ENCODE results near the gene BCAR1.

Gene BCAR1

GRCh38 chr16:75250809-75251279 is 580 bp downstream of the BCAR1 start:
- Histone ChIP-seq H2AFZ (ENCODE audit: insufficient read depth, low read length, poor library complexity) (peak overlapping the region; percentile 23), H3K4me2 (ENCODE audit: low read length) (peak overlapping the region; percentile 64), H4K12ac (ENCODE audit: low read depth, low read length) (peak overlapping the region; percentile 46), H3K36me3 (ENCODE audit: control insufficient read depth in 1 of 2, insufficient read depth in 2 of 2, low read length in 2 of 2) (peaks cover 21 to 23% of the 10 kb centered on the region in 2 experiments), H4K8ac (ENCODE audit: low read depth, low read length) (peak overlapping the region; percentile 55), H2BK120ac (ENCODE audit: insufficient read depth, low read length, poor library complexity) (peak overlapping the region; percentile 79), H3K9me3 (ENCODE audit: insufficient read depth, low read depth, low read length) (no peaks in the 10 kb centered on the region), H3K4ac (ENCODE audit: low read depth, low read length) (peak overlapping the region; percentile 98), H3K9ac (ENCODE audit: low read length) (peak overlapping the region; percentile 86), H3K27me3 (ENCODE audit: insufficient read depth, low read length) (no peaks in the 10 kb centered on the region), H3K23ac (ENCODE audit: low read length) (no peak overlapping the region), H3K79me1 (ENCODE audit: low read length) (peaks cover 66% of the 10 kb centered on the region), H3K18ac (ENCODE audit: low read length) (peak overlapping the region; percentile 74), H3K27ac (ENCODE audit: low read depth, low read length) (peak overlapping the region; percentile 89), H3K4me3 (ENCODE audit: low read depth, low read length) (peak overlapping the region; percentile 89), H2BK5ac (ENCODE audit: low read depth, low read length, poor library complexity) (peak overlapping the region; percentile 90), H3K14ac (ENCODE audit: low read length) (peak overlapping the region; percentile 90), H2BK12ac (ENCODE audit: low read length) (peak overlapping the region; percentile 53), H3K79me2 (ENCODE audit: control insufficient read depth, insufficient read depth, low read length, poor library complexity) (peaks cover 73% of the 10 kb centered on the region), H4K91ac (ENCODE audit: low read depth, low read length) (peak overlapping the region; percentile 80), H2AK5ac (ENCODE audit: low read length) (peak overlapping the region; percentile 55), H3K4me1 (ENCODE audit: control insufficient read depth in 1 of 2, insufficient read depth in 2 of 2, low read length in 2 of 2) (peaks cover 78% of the 10 kb centered on the region in 2 experiments)
- WGBS (ENCODE audit: extremely low coverage, insufficient coverage, insufficient read length): no CpG with 5 or more reads among the region's 59 CpGs
- peak in 1 of 2 donors; percentile 54 for DNase-seq

GRCh38 chr16:75250089-75250808 is 1.2 kb downstream of the BCAR1 start:
- peak overlapping the region; percentile 90 for H2BK5ac ChIP-seq (ENCODE audit: low read depth, low read length, poor library complexity)
- peak overlapping the region; percentile 95 for H3K27ac ChIP-seq (ENCODE audit: low read depth, low read length)
- H3K4me1 ChIP-seq (ENCODE audit: control insufficient read depth in 1 of 2, insufficient read depth in 2 of 2, low read length in 2 of 2): peaks cover 79% of the 10 kb centered on the region in 2 experiments
- H2AK5ac ChIP-seq (ENCODE audit: low read length): peak overlapping the region; percentile 21
- no peak overlapping the region for H2BK12ac ChIP-seq (ENCODE audit: low read length)
- peak overlapping the region; percentile 90 for H3K14ac ChIP-seq (ENCODE audit: low read length)
- H2BK120ac ChIP-seq (ENCODE audit: insufficient read depth, low read length, poor library complexity): peak overlapping the region; percentile 79
- peaks cover 70% of the 10 kb centered on the region for H3K79me1 ChIP-seq (ENCODE audit: low read length)
- no peaks in the 10 kb centered on the region for H3K27me3 ChIP-seq (ENCODE audit: insufficient read depth, low read length)
- H3K4me2 ChIP-seq (ENCODE audit: low read length): peak overlapping the region; percentile 64
- H3K9me3 ChIP-seq (ENCODE audit: insufficient read depth, low read depth, low read length): no peaks in the 10 kb centered on the region
- WGBS (ENCODE audit: extremely low coverage, insufficient coverage, insufficient read length): no CpG with 5 or more reads among the region's 29 CpGs
- H3K79me2 ChIP-seq (ENCODE audit: control insufficient read depth, insufficient read depth, low read length, poor library complexity): peaks cover 75% of the 10 kb centered on the region
- peak overlapping the region; percentile 24 for H4K12ac ChIP-seq (ENCODE audit: low read depth, low read length)
- H3K4me3 ChIP-seq (ENCODE audit: low read depth, low read length): peak overlapping the region; percentile 89
- no peak overlapping the region for H3K23ac ChIP-seq (ENCODE audit: low read length)
- H3K9ac ChIP-seq (ENCODE audit: low read length): peak overlapping the region; percentile 86
- H3K36me3 ChIP-seq (ENCODE audit: control insufficient read depth in 1 of 2, insufficient read depth in 2 of 2, low read length in 2 of 2): peaks cover 21 to 23% of the 10 kb centered on the region in 2 experiments
- DNase-seq: peak in 1 of 2 donors; percentile 38
- H2AFZ ChIP-seq (ENCODE audit: insufficient read depth, low read length, poor library complexity): peak overlapping the region; percentile 19
- H3K4ac ChIP-seq (ENCODE audit: low read depth, low read length): peak overlapping the region; percentile 98
- H3K18ac ChIP-seq (ENCODE audit: low read length): peak overlapping the region; percentile 74
- peak overlapping the region; percentile 80 for H4K91ac ChIP-seq (ENCODE audit: low read depth, low read length)
- peak overlapping the region; percentile 55 for H4K8ac ChIP-seq (ENCODE audit: low read depth, low read length)

GRCh38 chr16:75249441-75249840 is 2.0 kb downstream of the BCAR1 start:
- H3K4me3 ChIP-seq (ENCODE audit: low read depth, low read length): peak overlapping the region; percentile 89
- no peak for DNase-seq
- WGBS (ENCODE audit: extremely low coverage, insufficient coverage, insufficient read length): no CpG with 5 or more reads among the region's 5 CpGs

GRCh38 chr16:75248536-75249380 is 2.7 kb downstream of the BCAR1 start:
- Histone ChIP-seq H3K9ac (ENCODE audit: low read length) (peak overlapping the region; percentile 54), H4K8ac (ENCODE audit: low read depth, low read length) (no peak overlapping the region), H3K23ac (ENCODE audit: low read length) (peak overlapping the region; percentile 27), H3K27me3 (ENCODE audit: insufficient read depth, low read length) (no peaks in the 10 kb centered on the region), H3K36me3 (ENCODE audit: control insufficient read depth in 1 of 2, insufficient read depth in 2 of 2, low read length in 2 of 2) (peaks cover 25 to 29% of the 10 kb centered on the region in 2 experiments), H4K91ac (ENCODE audit: low read depth, low read length) (no peak overlapping the region), H3K9me3 (ENCODE audit: insufficient read depth, low read depth, low read length) (no peaks in the 10 kb centered on the region), H3K79me1 (ENCODE audit: low read length) (peaks cover 70% of the 10 kb centered on the region), H3K14ac (ENCODE audit: low read length) (peak overlapping the region; percentile 29), H3K18ac (ENCODE audit: low read length) (peak overlapping the region; percentile 0), H3K4me3 (ENCODE audit: low read depth, low read length) (peak overlapping the region; percentile 16), H2AFZ (ENCODE audit: insufficient read depth, low read length, poor library complexity) (no peak overlapping the region), H4K12ac (ENCODE audit: low read depth, low read length) (no peak overlapping the region), H2BK5ac (ENCODE audit: low read depth, low read length, poor library complexity) (peak overlapping the region; percentile 14), H3K79me2 (ENCODE audit: control insufficient read depth, insufficient read depth, low read length, poor library complexity) (peaks cover 81% of the 10 kb centered on the region), H3K4me2 (ENCODE audit: low read length) (peak overlapping the region; percentile 64), H3K4me1 (ENCODE audit: control insufficient read depth in 1 of 2, insufficient read depth in 2 of 2, low read length in 2 of 2) (peaks cover 74 to 76% of the 10 kb centered on the region in 2 experiments), H2BK120ac (ENCODE audit: insufficient read depth, low read length, poor library complexity) (no peak overlapping the region), H3K27ac (ENCODE audit: low read depth, low read length) (peak overlapping the region; percentile 95), H2AK5ac (ENCODE audit: low read length) (no peak overlapping the region), H2BK12ac (ENCODE audit: low read length) (peak overlapping the region; percentile 9), H3K4ac (ENCODE audit: low read depth, low read length) (peak overlapping the region; percentile 98)
- WGBS (ENCODE audit: extremely low coverage, insufficient coverage, insufficient read length): no CpG with 5 or more reads among the region's 17 CpGs
- DNase-seq: no peak

More at GRCh38 chr16:75249441-75249840, 2.0 kb downstream of the BCAR1 start:
- H3K9ac ChIP-seq (ENCODE audit: low read length): peak overlapping the region; percentile 86
- H3K9me3 ChIP-seq (ENCODE audit: insufficient read depth, low read depth, low read length): no peaks in the 10 kb centered on the region
- peak overlapping the region; percentile 22 for H3K14ac ChIP-seq (ENCODE audit: low read length)
- H4K91ac ChIP-seq (ENCODE audit: low read depth, low read length): peak overlapping the region; percentile 14
- peaks cover 70% of the 10 kb centered on the region for H3K79me1 ChIP-seq (ENCODE audit: low read length)
- H3K4me2 ChIP-seq (ENCODE audit: low read length): peak overlapping the region; percentile 64
- peaks cover 77% of the 10 kb centered on the region for H3K79me2 ChIP-seq (ENCODE audit: control insufficient read depth, insufficient read depth, low read length, poor library complexity)
- H2AK5ac ChIP-seq (ENCODE audit: low read length): no peak overlapping the region
- H2AFZ ChIP-seq (ENCODE audit: insufficient read depth, low read length, poor library complexity): no peak overlapping the region
- H2BK120ac ChIP-seq (ENCODE audit: insufficient read depth, low read length, poor library complexity): peak overlapping the region; percentile 5
- H4K12ac ChIP-seq (ENCODE audit: low read depth, low read length): no peak overlapping the region
- no peak overlapping the region for H3K23ac ChIP-seq (ENCODE audit: low read length)
- peaks cover 73 to 75% of the 10 kb centered on the region in 2 experiments for H3K4me1 ChIP-seq (ENCODE audit: control insufficient read depth in 1 of 2, insufficient read depth in 2 of 2, low read length in 2 of 2)
- peak overlapping the region; percentile 98 for H3K4ac ChIP-seq (ENCODE audit: low read depth, low read length)
- peak overlapping the region; percentile 16 for H2BK5ac ChIP-seq (ENCODE audit: low read depth, low read length, poor library complexity)
- peak overlapping the region; percentile 95 for H3K27ac ChIP-seq (ENCODE audit: low read depth, low read length)
- no peak overlapping the region for H4K8ac ChIP-seq (ENCODE audit: low read depth, low read length)
- H2BK12ac ChIP-seq (ENCODE audit: low read length): no peak overlapping the region
- no peak overlapping the region for H3K18ac ChIP-seq (ENCODE audit: low read length)
- peaks cover 21 to 23% of the 10 kb centered on the region in 2 experiments for H3K36me3 ChIP-seq (ENCODE audit: control insufficient read depth in 1 of 2, insufficient read depth in 2 of 2, low read length in 2 of 2)
- H3K27me3 ChIP-seq (ENCODE audit: insufficient read depth, low read length): no peaks in the 10 kb centered on the region
